ENCODE measurements around the gene FGF23. TPM values are rescaled to one million over a fixed set of nuclear protein-coding genes. Genes with fewer than 3 reads are reported as not detected.

FGF23 gene
- total and polyA plus RNA-seq, 4 donors, result 0.10 to 0.83 (median 0.47) TPM; not detected in 1

DNA sequence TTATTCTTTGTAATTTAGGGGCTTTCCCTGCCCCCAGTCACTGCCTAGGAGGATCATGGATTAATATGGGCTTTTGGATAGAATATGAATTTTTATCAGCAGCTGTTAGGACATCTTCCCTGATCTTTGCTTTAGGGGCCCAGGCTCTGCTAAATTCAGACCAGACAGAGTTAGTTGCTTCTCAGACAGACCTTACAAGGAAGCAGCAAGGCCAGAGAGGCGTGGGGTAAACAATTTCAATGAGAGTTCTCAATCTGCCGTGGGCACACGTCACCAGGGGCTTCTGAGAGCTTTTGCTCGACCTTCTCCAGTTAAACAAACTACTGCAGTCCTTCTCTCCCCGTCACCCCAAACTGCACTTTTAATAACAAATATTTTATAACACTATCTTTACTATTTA lies 38.4 kb upstream of the FGF23 start:
- Histone ChIP-seq H3K27ac (ENCODE audit: low read depth in 1 of 2, low read length in 2 of 2) (no peak overlapping the region), H3K4me3 (ENCODE audit: low read depth in 1 of 3, low read length in 3 of 3) (no peak overlapping the region), H3K27me3 (ENCODE audit: control insufficient read depth in 4 of 4, insufficient read depth in 4 of 4, low read length in 3 of 4) (peaks cover 0 to 4% (median 0%) of the 10 kb centered on the region in 4 donors), H3K9ac (ENCODE audit: low read depth in 1 of 2, low read length in 2 of 2) (no peak overlapping the region), H3K9me3 (ENCODE audit: control insufficient read depth in 4 of 4, low read length in 3 of 4) (no peaks in the 10 kb centered on the region), H3K36me3 (ENCODE audit: control insufficient read depth in 4 of 4, insufficient read depth in 3 of 4, low read depth in 1 of 4, low read length in 3 of 4) (no peaks in the 10 kb centered on the region), H3K4me1 (ENCODE audit: control insufficient read depth in 4 of 4, insufficient read depth in 4 of 4, low read length in 3 of 4) (no peaks in the 10 kb centered on the region)
- WGBS, result 35% methylated on average over 5 of the region's 5 CpGs
- TF ChIP-seq TAF1 (conservative IDR thresholded peaks at IDR 0.05) (no peak), FOXA1 (IDR thresholded peaks at IDR 0.05) (no peak), EGR1 (IDR thresholded peaks at IDR 0.05; ENCODE audit: low read depth in 2 of 2) (no peak), NR2F2 (IDR thresholded peaks at IDR 0.05) (no peak), GABPA (IDR thresholded peaks at IDR 0.05 in 1 of 2, conservative IDR thresholded peaks at IDR 0.05 in 1 of 2) (no peak), RAD21 (IDR thresholded peaks at IDR 0.05) (no peak), HNF4G (IDR thresholded peaks at IDR 0.05) (no peak), JUND (IDR thresholded peaks at IDR 0.05) (no peak), RXRA (IDR thresholded peaks at IDR 0.05) (no peak), HNF4A (conservative IDR thresholded peaks at IDR 0.05) (no peak), YY1 (IDR thresholded peaks at IDR 0.05) (no peak), FOXA2 (IDR thresholded peaks at IDR 0.05) (no peak)
- TF ChIP-seq, protein P1, sequence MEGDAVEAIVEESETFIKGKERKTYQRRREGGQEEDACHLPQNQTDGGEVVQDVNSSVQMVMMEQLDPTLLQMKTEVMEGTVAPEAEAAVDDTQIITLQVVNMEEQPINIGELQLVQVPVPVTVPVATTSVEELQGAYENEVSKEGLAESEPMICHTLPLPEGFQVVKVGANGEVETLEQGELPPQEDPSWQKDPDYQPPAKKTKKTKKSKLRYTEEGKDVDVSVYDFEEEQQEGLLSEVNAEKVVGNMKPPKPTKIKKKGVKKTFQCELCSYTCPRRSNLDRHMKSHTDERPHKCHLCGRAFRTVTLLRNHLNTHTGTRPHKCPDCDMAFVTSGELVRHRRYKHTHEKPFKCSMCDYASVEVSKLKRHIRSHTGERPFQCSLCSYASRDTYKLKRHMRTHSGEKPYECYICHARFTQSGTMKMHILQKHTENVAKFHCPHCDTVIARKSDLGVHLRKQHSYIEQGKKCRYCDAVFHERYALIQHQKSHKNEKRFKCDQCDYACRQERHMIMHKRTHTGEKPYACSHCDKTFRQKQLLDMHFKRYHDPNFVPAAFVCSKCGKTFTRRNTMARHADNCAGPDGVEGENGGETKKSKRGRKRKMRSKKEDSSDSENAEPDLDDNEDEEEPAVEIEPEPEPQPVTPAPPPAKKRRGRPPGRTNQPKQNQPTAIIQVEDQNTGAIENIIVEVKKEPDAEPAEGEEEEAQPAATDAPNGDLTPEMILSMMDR (IDR thresholded peaks at IDR 0.05; ENCODE audit: low read depth, low read length, missing input control), result no peak
- TF ChIP-seq, protein P2, sequence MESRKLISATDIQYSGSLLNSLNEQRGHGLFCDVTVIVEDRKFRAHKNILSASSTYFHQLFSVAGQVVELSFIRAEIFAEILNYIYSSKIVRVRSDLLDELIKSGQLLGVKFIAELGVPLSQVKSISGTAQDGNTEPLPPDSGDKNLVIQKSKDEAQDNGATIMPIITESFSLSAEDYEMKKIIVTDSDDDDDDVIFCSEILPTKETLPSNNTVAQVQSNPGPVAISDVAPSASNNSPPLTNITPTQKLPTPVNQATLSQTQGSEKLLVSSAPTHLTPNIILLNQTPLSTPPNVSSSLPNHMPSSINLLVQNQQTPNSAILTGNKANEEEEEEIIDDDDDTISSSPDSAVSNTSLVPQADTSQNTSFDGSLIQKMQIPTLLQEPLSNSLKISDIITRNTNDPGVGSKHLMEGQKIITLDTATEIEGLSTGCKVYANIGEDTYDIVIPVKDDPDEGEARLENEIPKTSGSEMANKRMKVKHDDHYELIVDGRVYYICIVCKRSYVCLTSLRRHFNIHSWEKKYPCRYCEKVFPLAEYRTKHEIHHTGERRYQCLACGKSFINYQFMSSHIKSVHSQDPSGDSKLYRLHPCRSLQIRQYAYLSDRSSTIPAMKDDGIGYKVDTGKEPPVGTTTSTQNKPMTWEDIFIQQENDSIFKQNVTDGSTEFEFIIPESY (IDR thresholded peaks at IDR 0.05), result no peak
- TF ChIP-seq, protein P3, sequence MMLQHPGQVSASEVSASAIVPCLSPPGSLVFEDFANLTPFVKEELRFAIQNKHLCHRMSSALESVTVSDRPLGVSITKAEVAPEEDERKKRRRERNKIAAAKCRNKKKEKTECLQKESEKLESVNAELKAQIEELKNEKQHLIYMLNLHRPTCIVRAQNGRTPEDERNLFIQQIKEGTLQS (IDR thresholded peaks at IDR 0.05), result no peak
- TF ChIP-seq, protein P4, sequence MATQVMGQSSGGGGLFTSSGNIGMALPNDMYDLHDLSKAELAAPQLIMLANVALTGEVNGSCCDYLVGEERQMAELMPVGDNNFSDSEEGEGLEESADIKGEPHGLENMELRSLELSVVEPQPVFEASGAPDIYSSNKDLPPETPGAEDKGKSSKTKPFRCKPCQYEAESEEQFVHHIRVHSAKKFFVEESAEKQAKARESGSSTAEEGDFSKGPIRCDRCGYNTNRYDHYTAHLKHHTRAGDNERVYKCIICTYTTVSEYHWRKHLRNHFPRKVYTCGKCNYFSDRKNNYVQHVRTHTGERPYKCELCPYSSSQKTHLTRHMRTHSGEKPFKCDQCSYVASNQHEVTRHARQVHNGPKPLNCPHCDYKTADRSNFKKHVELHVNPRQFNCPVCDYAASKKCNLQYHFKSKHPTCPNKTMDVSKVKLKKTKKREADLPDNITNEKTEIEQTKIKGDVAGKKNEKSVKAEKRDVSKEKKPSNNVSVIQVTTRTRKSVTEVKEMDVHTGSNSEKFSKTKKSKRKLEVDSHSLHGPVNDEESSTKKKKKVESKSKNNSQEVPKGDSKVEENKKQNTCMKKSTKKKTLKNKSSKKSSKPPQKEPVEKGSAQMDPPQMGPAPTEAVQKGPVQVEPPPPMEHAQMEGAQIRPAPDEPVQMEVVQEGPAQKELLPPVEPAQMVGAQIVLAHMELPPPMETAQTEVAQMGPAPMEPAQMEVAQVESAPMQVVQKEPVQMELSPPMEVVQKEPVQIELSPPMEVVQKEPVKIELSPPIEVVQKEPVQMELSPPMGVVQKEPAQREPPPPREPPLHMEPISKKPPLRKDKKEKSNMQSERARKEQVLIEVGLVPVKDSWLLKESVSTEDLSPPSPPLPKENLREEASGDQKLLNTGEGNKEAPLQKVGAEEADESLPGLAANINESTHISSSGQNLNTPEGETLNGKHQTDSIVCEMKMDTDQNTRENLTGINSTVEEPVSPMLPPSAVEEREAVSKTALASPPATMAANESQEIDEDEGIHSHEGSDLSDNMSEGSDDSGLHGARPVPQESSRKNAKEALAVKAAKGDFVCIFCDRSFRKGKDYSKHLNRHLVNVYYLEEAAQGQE (IDR thresholded peaks at IDR 0.05), result no peak
- TF ChIP-seq, protein P5, sequence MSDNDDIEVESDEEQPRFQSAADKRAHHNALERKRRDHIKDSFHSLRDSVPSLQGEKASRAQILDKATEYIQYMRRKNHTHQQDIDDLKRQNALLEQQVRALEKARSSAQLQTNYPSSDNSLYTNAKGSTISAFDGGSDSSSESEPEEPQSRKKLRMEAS (IDR thresholded peaks at IDR 0.05), result no peak
- no peak for DNase-seq (ENCODE audit: low spot score)
